ENCODE measurements around the gene PARK7. TPM values are rescaled to one million over a fixed set of nuclear protein-coding genes. Genes with fewer than 3 reads are reported as not detected.

The PARK7 gene
- total RNA-seq, 1 experiment from 2014 or later = 370 TPM

GRCh38 chr1:8025061-8025670 lies 63.7 kb downstream of the PARK7 start:
- Histone ChIP-seq H3K27ac (ENCODE audit: low read depth, low read length) (peak overlapping the region; percentile 99), H3K27me3 (ENCODE audit: insufficient read depth, low read length) (no peaks in the 10 kb centered on the region), H4K20me1 (ENCODE audit: insufficient read depth) (peaks cover 47% of the 10 kb centered on the region), H3K4me1 (ENCODE audit: control insufficient read depth in 1 of 2, insufficient read depth in 2 of 2, low read length in 2 of 2) (peaks cover 70 to 88% of the 10 kb centered on the region in 2 experiments), H3K4me2 (ENCODE audit: low read length) (peak overlapping the region; percentile 95), H2AFZ (ENCODE audit: low read depth, low read length, poor library complexity, severe bottlenecking) (no peak overlapping the region), H3K79me2 (ENCODE audit: insufficient read depth, low read length) (peaks cover 78% of the 10 kb centered on the region), H3K9me3 (ENCODE audit: control insufficient read depth in 1 of 2, insufficient read depth in 1 of 2, low read depth in 1 of 2, low read length in 2 of 2) (no peaks in the 10 kb centered on the region), H3K4me3 (replicated peaks in 1 of 2; ENCODE audit: low read depth in 1 of 2, low read length in 2 of 2) (peak overlapping the region; percentile 88 to 93), H3K36me3 (ENCODE audit: control insufficient read depth in 1 of 2, insufficient read depth in 2 of 2, low read length in 2 of 2) (peaks cover 23 to 38% of the 10 kb centered on the region in 2 experiments), H3K9me2 (ENCODE audit: insufficient read depth) (no peaks in the 10 kb centered on the region), H3K9ac (ENCODE audit: low read length) (peak overlapping the region; percentile 91)
- ChIA-PET POLR2A (interaction anchor here (0.6 to 7.5 kb wide), 21 partner anchors 10 to 290 kb away, joined by 3 to 80 read pairs (median 6); no protein-coding TSS in a partner anchor), RAD21 (ENCODE audit: low non-redundant PET in 1 of 2, low total read pairs in 2 of 2, uncharacterized antibody in 2 of 2, unreplicated experiment in 2 of 2) (no interaction called here), CTCF (no interaction called here)
- intact Hi-C loops (cut with micrococcal nuclease) = loop anchor here (5.0 kb wide), 1 partner anchor 52 kb away; no protein-coding TSS in a partner anchor
- no peak for DNase-seq (ENCODE audit: low read depth, low spot score)
- no peak for TF ChIP-seq SP1 (IDR thresholded peaks at IDR 0.05; ENCODE audit: low read depth)
- TF ChIP-seq SRF (IDR thresholded peaks at IDR 0.05; ENCODE audit: low read depth) = no peak
- TF ChIP-seq ZNF274 (IDR thresholded peaks at IDR 0.05; ENCODE audit: low read depth, low read length) = no peak
- peak; percentile 20 for TF ChIP-seq POLR2AphosphoS5 (IDR thresholded peaks at IDR 0.05; ENCODE audit: low read depth, low read length)
- TF ChIP-seq EZH2phosphoT487 (IDR thresholded peaks at IDR 0.05; ENCODE audit: borderline replicate concordance) = no peak
- TF ChIP-seq, protein P1, sequence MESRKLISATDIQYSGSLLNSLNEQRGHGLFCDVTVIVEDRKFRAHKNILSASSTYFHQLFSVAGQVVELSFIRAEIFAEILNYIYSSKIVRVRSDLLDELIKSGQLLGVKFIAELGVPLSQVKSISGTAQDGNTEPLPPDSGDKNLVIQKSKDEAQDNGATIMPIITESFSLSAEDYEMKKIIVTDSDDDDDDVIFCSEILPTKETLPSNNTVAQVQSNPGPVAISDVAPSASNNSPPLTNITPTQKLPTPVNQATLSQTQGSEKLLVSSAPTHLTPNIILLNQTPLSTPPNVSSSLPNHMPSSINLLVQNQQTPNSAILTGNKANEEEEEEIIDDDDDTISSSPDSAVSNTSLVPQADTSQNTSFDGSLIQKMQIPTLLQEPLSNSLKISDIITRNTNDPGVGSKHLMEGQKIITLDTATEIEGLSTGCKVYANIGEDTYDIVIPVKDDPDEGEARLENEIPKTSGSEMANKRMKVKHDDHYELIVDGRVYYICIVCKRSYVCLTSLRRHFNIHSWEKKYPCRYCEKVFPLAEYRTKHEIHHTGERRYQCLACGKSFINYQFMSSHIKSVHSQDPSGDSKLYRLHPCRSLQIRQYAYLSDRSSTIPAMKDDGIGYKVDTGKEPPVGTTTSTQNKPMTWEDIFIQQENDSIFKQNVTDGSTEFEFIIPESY (IDR thresholded peaks at IDR 0.05; ENCODE audit: extremely low read depth, insufficient replicate concordance, low read length) = peak; percentile 40
- ATAC-seq = no peak
- TSS peak; percentile 53 for BruUV-seq (replicated peaks)
